VCaP (cell line): Measurements from ENCODE around the gene PPP1R14B.
A peak's percentile ranks its signal among the peaks of the same experiment; 100 is the strongest.

ENCODE experiments used
- H3K27ac ChIP-seq: fragments of 450-650 bp; 2 replicates; pipeline ENCODE4 v1.5.1; 2017
- CTCF ChIP-seq: fragments of 450-650 bp; conservative IDR thresholded peaks from 2 replicates; pipeline ENCODE4 v1.5.1; 2017; ENCODE audit warnings: mild to moderate bottlenecking, moderate library complexity

Gene PPP1R14B

GRCh38 chr11:64224151-64224890, 22.4 kb downstream of the PPP1R14B start:
- peak overlapping the region; percentile 94 for H3K27ac ChIP-seq
- no peak for TF ChIP-seq CTCF

- TF ChIP-seq CTCF, result no peak
- H3K27ac ChIP-seq, result peak overlapping the region; percentile 94
Observed at GRCh38 chr11:64223001-64223651, 23.6 kb downstream of the PPP1R14B start.

- peak overlapping the region; percentile 94 for H3K27ac ChIP-seq
- no peak for TF ChIP-seq CTCF
Observed at GRCh38 chr11:64222651-64223000, 24.1 kb downstream of the PPP1R14B start.

- no peak for TF ChIP-seq CTCF
- peak overlapping the region; percentile 80 for H3K27ac ChIP-seq
Observed at GRCh38 chr11:64220798-64221197, 25.9 kb downstream of the PPP1R14B start.

GRCh38 chr11:64220271-64220670, 26.5 kb downstream of the PPP1R14B start:
- no peak for TF ChIP-seq CTCF
- H3K27ac ChIP-seq, result peak overlapping the region; percentile 80

- H3K27ac ChIP-seq, result peak overlapping the region; percentile 80
- TF ChIP-seq CTCF, result no peak
Observed at GRCh38 chr11:64219755-64220154, 27.0 kb downstream of the PPP1R14B start.

- H3K27ac ChIP-seq, result peak overlapping the region; percentile 80
- TF ChIP-seq CTCF, result no peak
Observed at GRCh38 chr11:64219354-64219684, 27.4 kb downstream of the PPP1R14B start.
